ENCODE results near the gene SAFB2. TPM values are rescaled to one million over a fixed set of nuclear protein-coding genes. Genes with fewer than 3 reads are reported as not detected.

The SAFB2 gene
- total and polyA plus RNA-seq, 11 donors = 14.2 to 56.7 (median 44.2) TPM

GRCh38 chr19:5624018-5624663 lies 1.6 kb upstream of the SAFB2 start:
- Histone ChIP-seq H3K27ac (peak overlapping the region; percentile 93 to 98 (median 94)), H3K36me3 (peaks cover 0 to 66% (median 60%) of the 10 kb centered on the region in 9 donors), H3K4me3 (peak overlapping the region; percentile 84 to 99 (median 96)), H3K4me1 (peaks cover 14 to 81% (median 70%) of the 10 kb centered on the region in 12 donors), H3K9me3 (no peaks in the 10 kb centered on the region), H3K27me3 (no peaks in the 10 kb centered on the region)
- intact Hi-C loops (cut with DNase I) = loop anchor here in 4 of 10 donors (5.0 to 10.0 kb wide), 4 partner anchors 51 to 168 kb away; partner anchors contain the start of genes DUS3L (in 1 of the 4), HSD11B1L (in 1 of the 4), MICOS13 (in 1 of the 4) and RPL36 (in 1 of the 4)
- no peak for ATAC-seq
- TF ChIP-seq, protein P1, sequence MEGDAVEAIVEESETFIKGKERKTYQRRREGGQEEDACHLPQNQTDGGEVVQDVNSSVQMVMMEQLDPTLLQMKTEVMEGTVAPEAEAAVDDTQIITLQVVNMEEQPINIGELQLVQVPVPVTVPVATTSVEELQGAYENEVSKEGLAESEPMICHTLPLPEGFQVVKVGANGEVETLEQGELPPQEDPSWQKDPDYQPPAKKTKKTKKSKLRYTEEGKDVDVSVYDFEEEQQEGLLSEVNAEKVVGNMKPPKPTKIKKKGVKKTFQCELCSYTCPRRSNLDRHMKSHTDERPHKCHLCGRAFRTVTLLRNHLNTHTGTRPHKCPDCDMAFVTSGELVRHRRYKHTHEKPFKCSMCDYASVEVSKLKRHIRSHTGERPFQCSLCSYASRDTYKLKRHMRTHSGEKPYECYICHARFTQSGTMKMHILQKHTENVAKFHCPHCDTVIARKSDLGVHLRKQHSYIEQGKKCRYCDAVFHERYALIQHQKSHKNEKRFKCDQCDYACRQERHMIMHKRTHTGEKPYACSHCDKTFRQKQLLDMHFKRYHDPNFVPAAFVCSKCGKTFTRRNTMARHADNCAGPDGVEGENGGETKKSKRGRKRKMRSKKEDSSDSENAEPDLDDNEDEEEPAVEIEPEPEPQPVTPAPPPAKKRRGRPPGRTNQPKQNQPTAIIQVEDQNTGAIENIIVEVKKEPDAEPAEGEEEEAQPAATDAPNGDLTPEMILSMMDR (IDR thresholded peaks at IDR 0.05) = no peak
- no peak for TF ChIP-seq POLR2A (IDR thresholded peaks at IDR 0.05)
- DNase-seq = peak in 3 of 5 donors; percentile 20 to 56 (median 43)
- 2 to 4% (median 3%) methylated on average over 20 of the region's 20 CpGs for WGBS, 4 donors

GRCh38 chr19:5623397-5624017 lies 931 bp upstream of the SAFB2 start:
- peak overlapping the region; percentile 93 to 98 (median 94) for H3K27ac ChIP-seq
- DNase-seq = peak in 1 of 5 donors; percentile 36
- TF ChIP-seq, protein P1 (IDR thresholded peaks at IDR 0.05) = no peak
- TF ChIP-seq POLR2A (IDR thresholded peaks at IDR 0.05) = no peak
- ATAC-seq = peak in 1 of 4 donors; percentile 15
- H3K9me3 ChIP-seq = no peaks in the 10 kb centered on the region
- intact Hi-C loops (cut with DNase I) = loop anchor here in 5 of 10 donors (1.0 to 10.0 kb wide), 5 partner anchors 51 to 169 kb away; partner anchors contain the start of genes MICOS13 (in 2 of the 5), DUS3L (in 1 of the 5), HSD11B1L (in 1 of the 5) and RPL36 (in 1 of the 5)
- no peaks in the 10 kb centered on the region for H3K27me3 ChIP-seq
- 0 to 1% (median 0%) methylated on average over 30 to 50 of the region's 50 CpGs for WGBS, 4 donors
- H3K4me1 ChIP-seq = peaks cover 14 to 81% (median 71%) of the 10 kb centered on the region in 12 donors
- H3K4me3 ChIP-seq = peak overlapping the region; percentile 84 to 99 (median 96)
- H3K36me3 ChIP-seq = peaks cover 0 to 66% (median 58%) of the 10 kb centered on the region in 9 donors

- ATAC-seq (peak in 1 of 4 donors; percentile 2), DNase-seq (peak in 4 of 5 donors; percentile 33 to 64 (median 42))
- peaks cover 14 to 79% (median 62%) of the 10 kb centered on the region in 12 donors for H3K4me1 ChIP-seq
- TF ChIP-seq, protein P1 (IDR thresholded peaks at IDR 0.05) = no peak
- no peak for TF ChIP-seq POLR2A (IDR thresholded peaks at IDR 0.05)
- H3K36me3 ChIP-seq = peaks cover 0 to 66% (median 58%) of the 10 kb centered on the region in 9 donors
- 0 to 1% (median 1%) methylated on average over 31 to 35 of the region's 35 CpGs for WGBS, 4 donors
- no peaks in the 10 kb centered on the region for H3K9me3 ChIP-seq
- intact Hi-C loops (cut with DNase I) = loop anchor here in 4 of 10 donors (5.0 to 10.0 kb wide), 4 partner anchors 53 to 170 kb away; partner anchors contain the start of genes DUS3L (in 1 of the 4), HSD11B1L (in 1 of the 4), MICOS13 (in 1 of the 4) and RPL36 (in 1 of the 4)
- H3K27ac ChIP-seq = peak overlapping the region; percentile 92 to 98 (median 94)
- peak overlapping the region; percentile 84 to 99 (median 96) for H3K4me3 ChIP-seq
- no peaks in the 10 kb centered on the region for H3K27me3 ChIP-seq
Measured at GRCh38 chr19:5621945-5622464, 571 bp downstream of the SAFB2 start.
